SK-N-SH (cell line): ENCODE measurements around the gene APLP2.

Experiments used
- EP300 ChIP-seq, 2 experiments: IDR thresholded peaks; 2 replicates each; pipeline versions ENCODE4 v1.4.0 to v1.6.1; 2012; ENCODE audit warnings: borderline replicate concordance in 1 of 2, low read depth in 1 of 2, low read length in 1 of 2
- POLR2AphosphoS5 ChIP-seq: IDR thresholded peaks from 2 replicates; pipeline ENCODE4 v1.6.1; 2012; ENCODE audit warnings: low read depth, low read length
- SIN3A ChIP-seq: IDR thresholded peaks from 2 replicates; pipeline ENCODE4 v1.6.1; 2012; ENCODE audit warnings: low read depth, mild to moderate bottlenecking, low read length, moderate library complexity, borderline replicate concordance
- SMC3 ChIP-seq: IDR thresholded peaks from 2 replicates; pipeline ENCODE4 v1.6.1; 2012; ENCODE audit warnings: low read depth, low read length, improper control_type of control experiment
- TF ChIP-seq, protein P1 (sequence below): fragments of 200-600 bp; sonication (generic); IDR thresholded peaks from 2 replicates; pipeline ENCODE4 v1.6.1; 2017; ENCODE audit warnings: antibody characterized with exemption, mild to moderate bottlenecking, moderate library complexity

DNA sequence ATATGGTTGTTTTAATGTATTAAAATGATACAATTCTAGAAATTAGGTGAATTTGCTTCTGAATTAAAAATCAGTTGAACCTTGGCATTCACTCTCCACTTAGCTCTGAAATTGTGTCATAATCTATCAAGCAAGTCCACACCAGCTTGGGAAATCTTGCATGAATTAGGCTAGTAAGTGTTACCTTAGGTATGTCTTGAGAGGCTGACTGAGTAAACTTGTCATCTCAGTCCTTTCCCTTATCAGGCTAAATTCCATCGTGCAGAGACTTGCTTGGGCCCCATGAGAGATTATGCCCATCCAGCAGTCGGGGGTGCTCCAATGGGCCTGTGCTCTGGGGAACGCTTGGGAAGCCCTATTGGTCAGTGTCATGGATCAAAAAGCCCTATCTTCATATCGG is 55.9 kb downstream of the APLP2 start:
- TF ChIP-seq EP300 (IDR thresholded peaks at IDR 0.05; ENCODE audit: borderline replicate concordance in 1 of 2, low read depth in 1 of 2, low read length in 1 of 2) (no peak), SMC3 (no peak), POLR2AphosphoS5 (no peak), SIN3A (no peak)
- TF ChIP-seq, protein P1, sequence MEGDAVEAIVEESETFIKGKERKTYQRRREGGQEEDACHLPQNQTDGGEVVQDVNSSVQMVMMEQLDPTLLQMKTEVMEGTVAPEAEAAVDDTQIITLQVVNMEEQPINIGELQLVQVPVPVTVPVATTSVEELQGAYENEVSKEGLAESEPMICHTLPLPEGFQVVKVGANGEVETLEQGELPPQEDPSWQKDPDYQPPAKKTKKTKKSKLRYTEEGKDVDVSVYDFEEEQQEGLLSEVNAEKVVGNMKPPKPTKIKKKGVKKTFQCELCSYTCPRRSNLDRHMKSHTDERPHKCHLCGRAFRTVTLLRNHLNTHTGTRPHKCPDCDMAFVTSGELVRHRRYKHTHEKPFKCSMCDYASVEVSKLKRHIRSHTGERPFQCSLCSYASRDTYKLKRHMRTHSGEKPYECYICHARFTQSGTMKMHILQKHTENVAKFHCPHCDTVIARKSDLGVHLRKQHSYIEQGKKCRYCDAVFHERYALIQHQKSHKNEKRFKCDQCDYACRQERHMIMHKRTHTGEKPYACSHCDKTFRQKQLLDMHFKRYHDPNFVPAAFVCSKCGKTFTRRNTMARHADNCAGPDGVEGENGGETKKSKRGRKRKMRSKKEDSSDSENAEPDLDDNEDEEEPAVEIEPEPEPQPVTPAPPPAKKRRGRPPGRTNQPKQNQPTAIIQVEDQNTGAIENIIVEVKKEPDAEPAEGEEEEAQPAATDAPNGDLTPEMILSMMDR = no peak
